Prostate gland (tissue), 2 donors: ENCODE measurements around the gene NXN. TPM values are rescaled to one million over a fixed set of nuclear protein-coding genes. Genes with fewer than 3 reads are reported as not detected.
"Not testable (repeated sequence)": the region's sequence is repeated elsewhere in the genome, so short reads cannot be mapped to it uniquely, and the experiment has no call there.

Experiments used
- DNase-seq: peaks from one replicate; pipeline ENCODE4 v3.0.0-alpha.2; 2019; ENCODE audit warnings: low spot score
- H3K27ac ChIP-seq, 2 donors: fragments of 200-600 bp; sonication (generic); 2 replicates each; pipeline ENCODE4 v1.5.1; 2017 to 2019
- H3K27me3 ChIP-seq: fragments of 200-600 bp; sonication (generic); replicated peaks from 2 replicates; pipeline ENCODE4 v1.5.1; 2019; ENCODE audit not compliant: insufficient read depth
- H3K36me3 ChIP-seq, 2 donors: fragments of 200-600 bp; sonication (generic); 1 replicate in 1 of 2; 2 replicates in 1 of 2; pipeline versions ENCODE4 v1.5.1 to v1.8.1; 2017 to 2019
- H3K4me1 ChIP-seq: fragments of 200-600 bp; sonication (generic); replicated peaks from 2 replicates; pipeline ENCODE4 v1.5.1; 2019
- H3K4me3 ChIP-seq, 2 donors: fragments of 200-600 bp; sonication (generic); 2 replicates each; pipeline ENCODE4 v1.5.1; 2017 to 2019
- H3K9me3 ChIP-seq: fragments of 200-600 bp; sonication (generic); 2 replicates; pipeline ENCODE4 v1.5.1; 2017
- CTCF ChIP-seq, 4 experiments: fragments of 200-600 bp in 2 of 4; fragments of 450-650 bp in 2 of 4; sonication (generic) in 2 of 4; IDR thresholded peaks; 1 replicate in 3 of 4; 2 replicates in 1 of 4; pipeline ENCODE4 v1.5.1; 2016 to 2019; ENCODE audit warnings: antibody characterized with exemption in 4 of 4, mild to moderate bottlenecking in 2 of 4, moderate library complexity in 2 of 4
- POLR2A ChIP-seq: fragments of 450-650 bp; IDR thresholded peaks from one replicate; pipeline ENCODE4 v1.6.1; 2016; ENCODE audit warnings: antibody characterized with exemption, mild to moderate bottlenecking
- POLR2AphosphoS5 ChIP-seq: sonication (generic); formaldehyde crosslinking; IDR thresholded peaks from one replicate; pipeline ENCODE4 v1.6.1; 2017; ENCODE audit warnings: antibody characterized with exemption
- WGBS: methylation state at CpG from one replicate; pipeline ENCODE4 v1.1.5; 2018; 5-methylcytosine and 5-hydroxymethylcytosine counted together
- intact Hi-C: fragments of 100-400 bp; cut with DNase I; formaldehyde crosslinking; loops from one replicate; pipeline ENCODE4 v1.14.2; 2022
- total RNA-seq, 2 donors: library from RNA; depleted of rRNA; stranded (reverse); fragments of >200 nt; gene quantifications; one replicate each; pipeline ENCODE4 v1.1.0, GENCODE V29; 2016

The NXN gene
- total RNA-seq, 2 donors from 2014 or later: 56.2 to 56.7 TPM

GRCh38 chr17:872855-873254 is 106.7 kb downstream of the NXN start:
- Histone ChIP-seq H3K4me3 (no peak overlapping the region), H3K27ac (no peak overlapping the region), H3K27me3 (no peaks in the 10 kb centered on the region), H3K4me1 (peaks cover 10% of the 10 kb centered on the region), H3K36me3 (no peaks in the 10 kb centered on the region), H3K9me3 (no peaks in the 10 kb centered on the region)
- intact Hi-C loops: no loop called here
- TF ChIP-seq POLR2AphosphoS5 (no peak), POLR2A (no peak), CTCF (IDR thresholded peaks at IDR 0.05) (no peak)
- DNase-seq: no peak
- 87% methylated on average over 5 of the region's 5 CpGs for WGBS

DNA sequence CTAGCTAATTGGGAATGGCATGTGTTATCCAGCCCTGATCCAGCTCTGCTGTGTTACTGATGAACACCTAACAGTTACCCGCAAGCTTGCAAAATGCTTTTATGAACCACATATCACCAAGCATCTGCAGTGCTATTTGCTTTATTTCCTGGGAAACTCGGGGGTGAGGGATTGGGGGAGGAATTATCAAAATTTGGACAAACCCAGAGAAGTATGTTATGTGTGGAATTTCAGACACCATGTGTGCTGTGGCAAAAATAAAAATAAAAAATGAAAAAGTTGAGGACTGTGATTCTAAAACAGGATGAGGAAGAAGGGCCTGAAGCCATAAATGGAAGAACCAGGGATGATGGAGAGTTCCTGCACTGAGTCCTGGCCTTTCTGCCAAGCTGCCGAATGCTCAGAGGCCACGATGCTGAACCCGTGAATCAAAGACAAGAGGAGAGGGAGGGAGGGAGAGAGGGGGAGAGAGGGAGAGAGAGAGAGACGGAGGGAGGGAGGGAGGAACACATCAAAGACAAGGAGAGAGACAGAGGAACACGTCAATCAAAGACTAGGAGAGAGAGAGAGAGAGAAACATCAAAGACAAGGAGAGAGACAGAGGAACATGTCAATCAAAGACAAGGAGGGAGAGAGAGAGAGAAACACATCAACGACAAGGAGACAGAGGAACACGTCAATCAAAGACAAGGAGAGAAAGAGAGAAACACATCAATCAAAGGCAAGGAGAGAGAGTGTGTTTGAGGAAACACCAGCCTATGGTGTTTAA is 107.6 kb downstream of the NXN start:
- H3K27ac ChIP-seq: no peak overlapping the region
- intact Hi-C loops: no loop called here
- WGBS: 53% methylated on average over 9 of the region's 9 CpGs

DNA sequence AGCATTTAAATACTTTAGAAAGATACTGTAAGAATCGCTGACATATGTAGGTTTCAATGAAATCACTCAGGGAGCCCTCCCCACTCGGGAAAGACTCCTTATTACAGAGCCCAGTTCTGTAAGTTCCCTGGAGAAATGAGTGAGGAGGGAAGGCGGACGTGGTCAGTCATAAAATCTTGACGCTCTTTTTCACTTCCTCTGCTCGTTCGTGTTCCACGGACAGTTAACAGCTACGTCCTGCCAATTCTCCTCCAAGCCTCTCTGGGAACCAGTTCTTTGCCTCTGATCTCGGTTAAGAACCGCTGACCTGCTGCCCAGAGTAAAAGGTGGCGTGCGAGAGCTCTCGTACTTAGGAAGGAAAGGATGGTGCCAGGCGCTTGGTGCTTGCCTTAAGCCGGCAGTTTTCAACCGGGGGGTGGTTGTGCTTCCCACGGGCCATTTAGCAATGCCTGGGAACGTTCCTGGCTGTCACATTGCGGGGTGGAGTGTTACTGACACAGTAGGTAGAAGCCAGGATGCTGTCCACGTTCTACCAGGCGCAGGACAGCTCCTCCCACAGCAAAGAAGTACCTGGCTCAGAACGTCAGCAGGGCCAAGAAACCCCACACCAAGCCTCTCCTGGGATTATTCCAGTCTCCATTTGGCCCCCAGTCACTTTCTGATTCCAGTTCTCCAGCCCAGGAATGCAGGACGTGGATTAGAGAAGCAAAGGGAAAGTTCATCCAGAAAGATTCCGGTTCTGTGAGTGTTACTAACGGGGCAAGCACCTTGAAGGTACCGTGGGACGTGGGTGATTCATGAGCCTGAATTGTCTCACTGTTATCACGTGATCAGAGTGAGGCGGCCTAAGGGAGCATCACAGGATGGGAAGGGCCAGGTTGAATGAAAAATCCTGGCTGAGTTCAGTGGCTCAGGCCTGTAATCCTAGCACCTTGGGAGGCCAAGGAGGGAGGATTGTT is 109.7 kb downstream of the NXN start:
- H3K27ac ChIP-seq: peak overlapping the region; percentile 77 to 86
- intact Hi-C loops: no loop called here
- TF ChIP-seq CTCF (IDR thresholded peaks at IDR 0.05) (no peak), POLR2AphosphoS5 (peak; percentile 15)
- H3K4me3 ChIP-seq: no peak overlapping the region
- H3K4me1 ChIP-seq: peaks cover 10% of the 10 kb centered on the region
- H3K27me3 ChIP-seq: no peaks in the 10 kb centered on the region
- 14% methylated on average over 30 of the region's 30 CpGs for WGBS
- peak; percentile 55 for DNase-seq
- no peaks in the 10 kb centered on the region for H3K9me3 ChIP-seq
- no peaks in the 10 kb centered on the region for H3K36me3 ChIP-seq

More for the DNA sequence above, 107.6 kb downstream of the NXN start:
- Histone ChIP-seq H3K4me1 (peaks cover 10% of the 10 kb centered on the region), H3K36me3 (no peaks in the 10 kb centered on the region), H3K4me3 (no peak overlapping the region), H3K27me3 (no peaks in the 10 kb centered on the region), H3K9me3 (no peaks in the 10 kb centered on the region)
- TF ChIP-seq POLR2AphosphoS5 (no peak), CTCF (IDR thresholded peaks at IDR 0.05) (no peak)
- DNase-seq: no peak

- WGBS: 18% methylated on average over 7 of the region's 7 CpGs
- TF ChIP-seq POLR2AphosphoS5 (peak; percentile 33), POLR2A (no peak)
- Histone ChIP-seq H3K27me3 (no peaks in the 10 kb centered on the region), H3K27ac (peak overlapping the region; percentile 77 to 86), H3K4me1 (peaks cover 10% of the 10 kb centered on the region), H3K9me3 (no peaks in the 10 kb centered on the region), H3K36me3 (no peaks in the 10 kb centered on the region), H3K4me3 (no peak overlapping the region)
- intact Hi-C loops: no loop called here
- no peak for DNase-seq
Observed at GRCh38 chr17:869086-869485, 110.5 kb downstream of the NXN start.

- Histone ChIP-seq H3K9me3 (no peaks in the 10 kb centered on the region), H3K4me1 (peaks cover 10% of the 10 kb centered on the region), H3K27me3 (no peaks in the 10 kb centered on the region), H3K27ac (peak overlapping the region; percentile 77 to 86), H3K36me3 (no peaks in the 10 kb centered on the region), H3K4me3 (no peak overlapping the region)
- intact Hi-C loops: no loop called here
- TF ChIP-seq POLR2A (no peak), CTCF (IDR thresholded peaks at IDR 0.05) (no peak), POLR2AphosphoS5 (no peak)
- WGBS: 78% methylated on average over 13 of the region's 13 CpGs
- DNase-seq: no peak
Observed at GRCh38 chr17:867896-868489, 111.6 kb downstream of the NXN start.

- intact Hi-C loops, H3K27me3 ChIP-seq, DNase-seq, H3K9me3 ChIP-seq, H3K36me3 ChIP-seq, H3K4me3 ChIP-seq: not testable (repeated sequence)
- H3K27ac ChIP-seq: peak overlapping the region; percentile 77 to 86
- 83% methylated on average over 8 of the region's 10 CpGs for WGBS
- H3K4me1 ChIP-seq: peaks cover 10% of the 10 kb centered on the region
Observed at GRCh38 chr17:867238-867637, 112.3 kb downstream of the NXN start.
